CD8-positive, alpha-beta memory T cell (primary cell): ENCODE data around the gene LENEP. TPM values are rescaled to one million over a fixed set of nuclear protein-coding genes. Genes with fewer than 3 reads are reported as not detected.

Source experiments
- CTCF ChIA-PET: fragments of 350-600 bp; sonication (Branson Sonifier 250); formaldehyde crosslinking; loops from one replicate; lab custom pipeline; 2021; ENCODE audit warnings: antibody characterized with exemption; lab: Charles Lee
- POLR2A ChIA-PET: fragments of 350-600 bp; sonication (Branson Sonifier 250); formaldehyde crosslinking; loops from one replicate; lab custom pipeline; 2021; ENCODE audit warnings: antibody characterized with exemption; lab: Charles Lee
- DNase-seq, 5 donors: peaks; one replicate each; pipeline versions ENCODE4 v3.0.0 to v3.0.0-alpha.2; 2020 to 2022; ENCODE audit warnings: mixed read lengths in 1 of 5
- H3K27ac ChIP-seq: one replicate; pipeline ENCODE4 v1.7.0; 2013; ENCODE audit warnings: low read depth, mild to moderate bottlenecking, low read length, moderate library complexity
- H3K27me3 ChIP-seq: 2 replicates; pipeline ENCODE4 v1.7.0; 2013; ENCODE audit warnings: low read length, mild to moderate bottlenecking; ENCODE audit not compliant: insufficient read depth, poor library complexity, severe bottlenecking
- H3K36me3 ChIP-seq: 2 replicates; pipeline ENCODE4 v1.7.0; 2013; ENCODE audit warnings: mild to moderate bottlenecking, low read length, moderate library complexity; ENCODE audit not compliant: insufficient read depth
- H3K4me1 ChIP-seq: 2 replicates; pipeline ENCODE4 v1.7.0; 2013; ENCODE audit warnings: mild to moderate bottlenecking, low read length, moderate library complexity; ENCODE audit not compliant: insufficient read depth
- H3K4me3 ChIP-seq: 2 replicates; pipeline ENCODE4 v1.7.0; 2013; ENCODE audit warnings: mild to moderate bottlenecking, low read length
- H3K9me3 ChIP-seq: 2 replicates; pipeline ENCODE4 v1.7.0; 2013; ENCODE audit warnings: mild to moderate bottlenecking, low read length
- H3K27ac Mint-ChIP-seq, 8 donors: one replicate each; pipeline ENCODE4 v1.8.0; 2020 to 2021; ENCODE audit warnings: mixed read lengths in 8 of 8, mild to moderate bottlenecking in 6 of 8, inconsistent platforms in 3 of 8, moderate library complexity in 3 of 8
- H3K27me3 Mint-ChIP-seq, 2 donors: one replicate each; pipeline ENCODE4 v1.8.0; 2020 to 2021; ENCODE audit warnings: mixed read lengths in 2 of 2, mild to moderate bottlenecking in 1 of 2, moderate library complexity in 1 of 2
- H3K36me3 Mint-ChIP-seq, 3 donors: one replicate each; pipeline ENCODE4 v1.8.0; 2020 to 2021; ENCODE audit warnings: mixed read lengths in 3 of 3, inconsistent platforms in 1 of 3, mild to moderate bottlenecking in 1 of 3
- H3K4me1 Mint-ChIP-seq, 3 donors: one replicate each; pipeline ENCODE4 v1.8.0; 2020 to 2021; ENCODE audit warnings: mixed read lengths in 3 of 3, inconsistent platforms in 1 of 3, mild to moderate bottlenecking in 1 of 3
- H3K4me3 Mint-ChIP-seq, 7 donors: one replicate each; pipeline ENCODE4 v1.8.0; 2020 to 2021; ENCODE audit warnings: mixed read lengths in 7 of 7, mild to moderate bottlenecking in 6 of 7, moderate library complexity in 4 of 7, inconsistent platforms in 2 of 7
- H3K9me3 Mint-ChIP-seq, 5 donors: one replicate each; pipeline ENCODE4 v1.8.0; 2020 to 2022; ENCODE audit warnings: mixed read lengths in 5 of 5, mild to moderate bottlenecking in 3 of 5, moderate library complexity in 2 of 5, inconsistent platforms in 1 of 5
- polyA plus RNA-seq: library from polyadenylated mRNA; unstranded; fragments of 300-500 nt; fragmentation: Illumina TruSeq; gene quantifications from one replicate; pipeline ENCODE4 v1.2.3, GENCODE V29; 2021
- total RNA-seq, 2 experiments: library from RNA; stranded (reverse); gene quantifications; one replicate each; pipeline ENCODE4 v1.2.3, GENCODE V29; 2021

The LENEP gene
- total and polyA plus RNA-seq, 3 experiments from 2014 or later: 0.62 to 0.72 TPM; not detected in 1

DNA sequence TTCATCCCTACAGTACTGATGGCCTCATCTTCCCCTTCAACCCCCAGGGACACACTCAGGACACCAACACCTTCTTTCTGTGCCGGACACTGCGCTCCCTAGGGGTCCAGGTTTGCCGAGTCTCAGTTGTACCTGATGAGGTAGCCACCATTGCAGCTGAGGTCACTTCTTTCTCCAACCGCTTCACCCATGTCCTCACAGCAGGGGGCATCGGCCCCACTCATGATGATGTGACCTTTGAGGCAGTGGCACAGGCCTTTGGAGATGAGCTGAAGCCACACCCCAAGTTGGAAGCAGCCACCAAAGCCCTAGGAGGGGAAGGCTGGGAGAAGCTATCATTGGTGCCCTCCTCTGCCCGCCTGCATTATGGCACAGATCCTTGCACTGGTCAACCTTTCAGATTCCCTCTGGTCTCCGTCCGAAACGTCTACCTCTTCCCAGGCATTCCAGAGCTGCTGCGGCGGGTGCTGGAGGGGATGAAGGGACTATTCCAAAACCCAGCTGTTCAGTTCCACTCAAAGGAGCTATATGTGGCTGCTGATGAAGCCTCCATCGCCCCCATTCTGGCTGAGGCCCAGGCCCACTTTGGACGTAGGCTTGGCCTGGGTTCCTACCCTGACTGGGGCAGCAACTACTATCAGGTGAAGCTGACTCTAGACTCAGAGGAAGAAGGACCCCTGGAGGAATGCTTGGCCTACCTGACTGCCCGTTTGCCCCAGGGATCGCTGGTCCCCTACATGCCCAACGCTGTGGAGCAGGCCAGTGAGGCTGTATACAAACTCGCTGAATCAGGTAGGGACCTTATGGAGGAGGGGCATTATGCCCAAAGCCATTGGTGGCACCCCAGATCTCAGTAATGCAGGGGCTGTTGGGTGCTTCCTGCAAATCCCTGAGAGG is 5.1 kb upstream of the LENEP start:
- peaks cover 4 to 51% (median 5%) of the 10 kb centered on the region in 3 donors for H3K36me3 Mint-ChIP-seq
- no peaks in the 10 kb centered on the region for H3K9me3 Mint-ChIP-seq
- Histone ChIP-seq H3K36me3 (peaks cover 25% of the 10 kb centered on the region), H3K9me3 (no peaks in the 10 kb centered on the region), H3K4me1 (peaks cover 14% of the 10 kb centered on the region), H3K27ac (no peak overlapping the region), H3K27me3 (no peaks in the 10 kb centered on the region), H3K4me3 (no peak overlapping the region)
- H3K4me1 Mint-ChIP-seq: peaks cover 14 to 23% (median 14%) of the 10 kb centered on the region in 3 donors
- no peaks in the 10 kb centered on the region for H3K27me3 Mint-ChIP-seq
- ChIA-PET CTCF (interaction anchor here (1.0 to 8.4 kb wide), 3 partner anchors 10 to 29 kb away, joined by 3 to 74 read pairs (median 22); partner anchors contain the start of gene ZBTB7B), POLR2A (no interaction called here)
- no peak overlapping the region for H3K4me3 Mint-ChIP-seq
- H3K27ac Mint-ChIP-seq: peak overlapping the region in 3 of 8 donors; percentile 23 to 81 (median 72)
- DNase-seq: no peak

DNA sequence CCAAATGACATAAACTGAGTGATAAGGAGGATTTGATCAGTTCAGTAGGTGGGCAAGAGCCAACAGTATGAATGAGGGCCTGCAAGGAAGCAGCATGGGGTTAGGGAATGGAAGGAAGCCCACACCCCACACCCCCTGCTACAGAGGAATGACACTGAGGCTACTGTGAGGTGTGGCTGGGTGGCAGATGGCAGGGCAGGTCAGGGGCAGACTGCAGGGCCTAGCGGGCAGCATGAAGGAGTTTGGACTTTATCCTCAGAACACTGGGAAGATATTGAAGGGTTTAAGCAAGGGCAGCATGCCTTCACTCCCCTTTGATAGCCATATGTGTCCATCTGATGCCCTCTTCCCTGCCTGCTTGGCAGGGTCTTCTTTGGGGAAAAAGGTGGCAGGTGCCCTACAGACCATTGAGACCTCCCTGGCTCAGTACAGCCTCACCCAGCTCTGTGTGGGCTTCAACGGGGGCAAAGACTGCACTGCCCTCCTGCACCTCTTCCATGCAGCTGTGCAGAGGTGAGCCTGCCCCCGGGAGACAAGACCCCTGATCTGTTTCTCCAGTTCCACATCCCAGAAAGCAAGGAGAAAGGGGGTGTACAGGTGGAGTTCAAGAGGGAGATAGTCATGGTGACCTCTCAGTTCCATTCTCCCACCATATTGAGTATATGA is 4.1 kb upstream of the LENEP start:
- H3K9me3 Mint-ChIP-seq: no peaks in the 10 kb centered on the region
- no peak overlapping the region for H3K4me3 Mint-ChIP-seq
- H3K27ac ChIP-seq: no peak overlapping the region
- H3K36me3 ChIP-seq: peaks cover 25% of the 10 kb centered on the region
- H3K4me1 ChIP-seq: peaks cover 4% of the 10 kb centered on the region
- CTCF ChIA-PET: interaction anchor here (1.0 to 8.4 kb wide), 3 partner anchors 9 to 28 kb away, joined by 3 to 74 read pairs (median 22); partner anchors contain the start of gene ZBTB7B
- H3K4me3 ChIP-seq: no peak overlapping the region
- POLR2A ChIA-PET: no interaction called here
- H3K27me3 Mint-ChIP-seq: no peaks in the 10 kb centered on the region
- H3K36me3 Mint-ChIP-seq: peaks cover 4 to 52% (median 5%) of the 10 kb centered on the region in 3 donors
- no peaks in the 10 kb centered on the region for H3K27me3 ChIP-seq
- H3K4me1 Mint-ChIP-seq: peaks cover 9 to 23% (median 14%) of the 10 kb centered on the region in 3 donors
- H3K9me3 ChIP-seq: no peaks in the 10 kb centered on the region
- H3K27ac Mint-ChIP-seq: peak overlapping the region in 3 of 8 donors; percentile 19 to 72 (median 36)
- DNase-seq: no peak

DNA sequence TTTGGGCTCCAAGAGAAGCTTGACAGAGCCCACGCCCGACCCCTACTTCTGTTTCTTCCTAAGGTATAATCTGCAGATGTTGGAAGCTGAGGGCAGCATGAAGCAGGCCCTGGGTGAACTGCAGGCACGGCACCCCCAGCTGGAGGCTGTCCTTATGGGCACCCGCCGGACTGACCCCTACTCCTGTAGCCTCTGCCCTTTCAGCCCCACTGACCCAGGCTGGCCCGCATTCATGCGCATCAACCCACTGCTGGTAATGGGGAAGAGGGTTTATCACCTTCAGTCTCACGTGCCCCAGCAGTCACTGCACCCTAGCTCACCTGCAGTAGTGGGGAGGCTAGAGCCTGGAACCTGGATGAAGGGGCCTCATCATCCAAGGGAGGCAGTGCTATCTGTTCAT is 3.1 kb upstream of the LENEP start:
- Histone ChIP-seq H3K4me3 (no peak overlapping the region), H3K36me3 (peaks cover 25% of the 10 kb centered on the region), H3K27ac (no peak overlapping the region), H3K27me3 (no peaks in the 10 kb centered on the region), H3K9me3 (no peaks in the 10 kb centered on the region), H3K4me1 (peaks cover 4% of the 10 kb centered on the region)
- POLR2A ChIA-PET: no interaction called here
- H3K27ac Mint-ChIP-seq: no peak overlapping the region
- no peak overlapping the region for H3K4me3 Mint-ChIP-seq
- no peaks in the 10 kb centered on the region for H3K9me3 Mint-ChIP-seq
- H3K36me3 Mint-ChIP-seq: peaks cover 4 to 50% (median 5%) of the 10 kb centered on the region in 3 donors
- H3K27me3 Mint-ChIP-seq: no peaks in the 10 kb centered on the region
- H3K4me1 Mint-ChIP-seq: peaks cover 9 to 23% (median 14%) of the 10 kb centered on the region in 3 donors
- CTCF ChIA-PET: no interaction called here
- peak in 1 of 5 donors; percentile 18 for DNase-seq

- H3K9me3 ChIP-seq: no peaks in the 10 kb centered on the region
- peak in 1 of 5 donors; percentile 35 for DNase-seq
- H3K27ac ChIP-seq: no peak overlapping the region
- Mint-ChIP-seq H3K36me3 (peaks cover 4 to 41% (median 5%) of the 10 kb centered on the region in 3 donors), H3K4me1 (peaks cover 13 to 24% (median 19%) of the 10 kb centered on the region in 3 donors), H3K27me3 (no peaks in the 10 kb centered on the region), H3K4me3 (no peak overlapping the region), H3K9me3 (no peaks in the 10 kb centered on the region), H3K27ac (no peak overlapping the region)
- H3K4me3 ChIP-seq: no peak overlapping the region
- ChIA-PET CTCF (interaction anchor here (0.5 to 13.6 kb wide), 4 partner anchors 12 to 68 kb away, joined by 3 to 207 read pairs (median 3); no protein-coding TSS in a partner anchor), POLR2A (interaction anchor here (0.5 to 2.3 kb wide), 2 partner anchors 9 to 12 kb away, joined by 4 to 7 read pairs; partner anchors contain the start of gene FLAD1)
- no peaks in the 10 kb centered on the region for H3K27me3 ChIP-seq
- peaks cover 19% of the 10 kb centered on the region for H3K36me3 ChIP-seq
- H3K4me1 ChIP-seq: peaks cover 8% of the 10 kb centered on the region
Measured at GRCh38 chr1:154992721-154993571, 440 bp upstream of the LENEP start.

DNA sequence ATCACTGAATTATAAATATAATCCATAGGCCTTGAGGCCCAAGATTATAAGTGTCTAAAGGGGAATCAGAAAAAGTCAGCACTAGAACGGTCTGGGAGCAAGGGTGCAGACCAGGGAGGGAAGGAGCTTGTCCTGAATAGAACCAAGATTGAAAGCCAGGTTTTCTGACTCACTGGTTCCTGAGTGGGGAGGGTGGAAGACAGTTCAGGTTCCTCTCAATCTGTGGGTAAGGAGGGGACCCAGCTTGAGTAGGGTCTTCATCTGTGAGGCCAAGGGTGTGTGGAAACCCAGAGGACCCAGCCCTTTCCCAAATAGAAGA is 842 bp downstream of the LENEP start:
- H3K4me3 Mint-ChIP-seq: peak overlapping the region in 1 of 7 donors; percentile 9
- ChIA-PET POLR2A (interaction anchor here (2.3 kb wide), 1 partner anchor 10 kb away, joined by 7 read pairs; the partner anchor contains the start of gene FLAD1), CTCF (interaction anchor here (1.0 to 13.6 kb wide), 7 partner anchors 8 to 58 kb away, joined by 3 to 207 read pairs (median 3); partner anchors contain the start of genes FLAD1 and PMVK)

DNA sequence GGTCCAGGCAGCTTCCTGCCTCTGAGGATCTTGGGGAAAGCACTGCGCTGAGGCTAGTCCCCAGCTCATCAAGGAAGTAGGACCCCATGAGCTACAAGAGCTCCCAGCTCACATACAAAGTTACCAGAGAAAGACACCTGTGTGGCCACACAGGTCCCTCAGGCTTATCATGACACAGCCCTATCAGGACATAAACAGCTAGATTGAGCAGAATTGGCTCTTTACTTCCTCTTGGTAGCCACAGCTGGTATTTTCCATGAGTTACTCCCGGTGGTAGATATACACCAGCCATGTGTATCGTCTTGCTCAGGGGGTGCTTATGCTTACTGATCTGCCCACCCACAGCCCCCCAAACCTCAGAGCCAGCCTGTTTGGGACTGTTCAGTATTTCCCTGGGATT is 1.2 kb downstream of the LENEP start:
- peaks cover 9% of the 10 kb centered on the region for H3K36me3 ChIP-seq
- Mint-ChIP-seq H3K27ac (peak overlapping the region in 1 of 8 donors; percentile 13), H3K27me3 (no peaks in the 10 kb centered on the region), H3K4me3 (peak overlapping the region in 1 of 7 donors; percentile 9), H3K36me3 (peaks cover 0 to 25% (median 0%) of the 10 kb centered on the region in 3 donors), H3K4me1 (peaks cover 15 to 22% (median 18%) of the 10 kb centered on the region in 3 donors), H3K9me3 (no peaks in the 10 kb centered on the region)
- peaks cover 14% of the 10 kb centered on the region for H3K4me1 ChIP-seq
- ChIA-PET CTCF (interaction anchor here (1.0 to 13.6 kb wide), 7 partner anchors 9 to 58 kb away, joined by 3 to 207 read pairs (median 3); partner anchors contain the start of genes FLAD1 and PMVK), POLR2A (interaction anchor here (2.3 kb wide), 1 partner anchor 11 kb away, joined by 7 read pairs; the partner anchor contains the start of gene FLAD1)
- H3K4me3 ChIP-seq: no peak overlapping the region
- peak overlapping the region; percentile 32 for H3K27ac ChIP-seq
- H3K27me3 ChIP-seq: no peaks in the 10 kb centered on the region
- no peaks in the 10 kb centered on the region for H3K9me3 ChIP-seq
- DNase-seq: peak in 1 of 5 donors; percentile 38

More for the DNA sequence above, 842 bp downstream of the LENEP start:
- peaks cover 0 to 28% (median under 1%) of the 10 kb centered on the region in 3 donors for H3K36me3 Mint-ChIP-seq
- Histone ChIP-seq H3K27ac (peak overlapping the region; percentile 32), H3K36me3 (peaks cover 11% of the 10 kb centered on the region), H3K27me3 (no peaks in the 10 kb centered on the region), H3K9me3 (no peaks in the 10 kb centered on the region), H3K4me3 (no peak overlapping the region), H3K4me1 (peaks cover 16% of the 10 kb centered on the region)
- no peaks in the 10 kb centered on the region for H3K27me3 Mint-ChIP-seq
- DNase-seq: peak in 1 of 5 donors; percentile 3
- H3K27ac Mint-ChIP-seq: peak overlapping the region in 3 of 8 donors; percentile 3 to 52 (median 13)
- H3K9me3 Mint-ChIP-seq: no peaks in the 10 kb centered on the region
- H3K4me1 Mint-ChIP-seq: peaks cover 16 to 24% (median 19%) of the 10 kb centered on the region in 3 donors
